Measurements from ENCODE around the gene OLFML3. TPM values are rescaled to one million over a fixed set of nuclear protein-coding genes. Genes with fewer than 3 reads are reported as not detected.

OLFML3 gene
- total RNA-seq, 2 donors from 2014 or later, result 15.8 to 25.1 TPM

GRCh38 chr1:113982949-113983348 lies 3.7 kb downstream of the OLFML3 start:
- TF ChIP-seq POLR2A (IDR thresholded peaks at IDR 0.05) (no peak), POLR2AphosphoS5 (IDR thresholded peaks at IDR 0.05) (no peak), CTCF (IDR thresholded peaks at IDR 0.05) (no peak)
- Histone ChIP-seq H3K27ac (peak overlapping the region; percentile 42 to 58), H3K27me3 (replicated peaks; ENCODE audit: insufficient read depth) (no peaks in the 10 kb centered on the region), H3K9me3 (no peaks in the 10 kb centered on the region), H3K4me3 (no peak overlapping the region), H3K36me3 (no peaks in the 10 kb centered on the region), H3K4me1 (replicated peaks) (no peaks in the 10 kb centered on the region)
- DNase-seq (ENCODE audit: low spot score), result no peak
- intact Hi-C loops (cut with DNase I), result loop anchor here (5.0 kb wide), 1 partner anchor 314 kb away; no protein-coding TSS in a partner anchor
- WGBS, result 61% methylated on average over 5 of the region's 5 CpGs

GRCh38 chr1:113983391-113983790 lies 4.1 kb downstream of the OLFML3 start:
- 52% methylated on average over 8 of the region's 8 CpGs for WGBS
- Histone ChIP-seq H3K27ac (peak overlapping the region; percentile 42 to 58), H3K27me3 (replicated peaks; ENCODE audit: insufficient read depth) (no peaks in the 10 kb centered on the region), H3K4me3 (no peak overlapping the region), H3K9me3 (no peaks in the 10 kb centered on the region), H3K36me3 (no peaks in the 10 kb centered on the region), H3K4me1 (replicated peaks) (no peaks in the 10 kb centered on the region)
- intact Hi-C loops (cut with DNase I), result loop anchor here (5.0 kb wide), 1 partner anchor 314 kb away; no protein-coding TSS in a partner anchor
- TF ChIP-seq POLR2A (IDR thresholded peaks at IDR 0.05) (no peak), CTCF (IDR thresholded peaks at IDR 0.05) (no peak), POLR2AphosphoS5 (IDR thresholded peaks at IDR 0.05) (no peak)
- no peak for DNase-seq (ENCODE audit: low spot score)

- Histone ChIP-seq H3K27me3 (replicated peaks; ENCODE audit: insufficient read depth) (no peaks in the 10 kb centered on the region), H3K4me3 (no peak overlapping the region)
- intact Hi-C loops (cut with DNase I), result loop anchor here (5.0 kb wide), 1 partner anchor 313 kb away; no protein-coding TSS in a partner anchor
These were observed 4.6 kb downstream of the OLFML3 start for GRCh38 chr1:113983826-113984225.

GRCh38 chr1:113984710-113985109 lies 5.4 kb downstream of the OLFML3 start:
- Histone ChIP-seq H3K4me3 (no peak overlapping the region), H3K9me3 (no peaks in the 10 kb centered on the region), H3K27me3 (replicated peaks; ENCODE audit: insufficient read depth) (no peaks in the 10 kb centered on the region), H3K27ac (no peak overlapping the region), H3K4me1 (replicated peaks) (no peaks in the 10 kb centered on the region), H3K36me3 (no peaks in the 10 kb centered on the region)
- no peak for DNase-seq (ENCODE audit: low spot score)
- TF ChIP-seq CTCF (IDR thresholded peaks at IDR 0.05) (no peak), POLR2AphosphoS5 (IDR thresholded peaks at IDR 0.05) (no peak), POLR2A (IDR thresholded peaks at IDR 0.05) (no peak)
- intact Hi-C loops (cut with DNase I), result loop anchor here (5.0 kb wide), 1 partner anchor 313 kb away; no protein-coding TSS in a partner anchor
- WGBS, result 70% methylated on average over 4 of the region's 4 CpGs

More at GRCh38 chr1:113983826-113984225, 4.6 kb downstream of the OLFML3 start:
- WGBS, result 80% methylated on average over 7 of the region's 7 CpGs
- Histone ChIP-seq H3K27ac (peak overlapping the region in 1 of 2 donors; percentile 58), H3K4me1 (replicated peaks) (no peaks in the 10 kb centered on the region), H3K9me3 (no peaks in the 10 kb centered on the region), H3K36me3 (no peaks in the 10 kb centered on the region)
- no peak for DNase-seq (ENCODE audit: low spot score)
- TF ChIP-seq POLR2A (IDR thresholded peaks at IDR 0.05), result no peak
- TF ChIP-seq POLR2AphosphoS5 (IDR thresholded peaks at IDR 0.05), result no peak

- Histone ChIP-seq H3K27ac (no peak overlapping the region), H3K4me3 (no peak overlapping the region), H3K4me1 (replicated peaks) (no peaks in the 10 kb centered on the region), H3K36me3 (no peaks in the 10 kb centered on the region), H3K9me3 (no peaks in the 10 kb centered on the region), H3K27me3 (replicated peaks; ENCODE audit: insufficient read depth) (no peaks in the 10 kb centered on the region)
- intact Hi-C loops (cut with DNase I), result no loop called here
- no peak for DNase-seq (ENCODE audit: low spot score)
- WGBS, result 87% methylated on average over 6 of the region's 6 CpGs
- TF ChIP-seq POLR2A (IDR thresholded peaks at IDR 0.05) (no peak), POLR2AphosphoS5 (IDR thresholded peaks at IDR 0.05) (no peak), CTCF (IDR thresholded peaks at IDR 0.05) (no peak)
These were observed 7.5 kb downstream of the OLFML3 start for GRCh38 chr1:113986802-113987201.
